Cardiac septum (tissue), 1 donor: ENCODE data around the gene BMP2. TPM values are rescaled to one million over a fixed set of nuclear protein-coding genes. Genes with fewer than 3 reads are reported as not detected.

ENCODE experiments used
- DNase-seq: peaks from one replicate; pipeline ENCODE4 v3.0.0-alpha.2; 2020; ENCODE audit warnings: low spot score
- intact Hi-C: fragments of 100-400 bp; cut with DNase I; formaldehyde crosslinking; loops from one replicate; pipeline ENCODE4 v1.14.0; 2022
- long read RNA-seq: library from polyadenylated mRNA; unstranded; transcript quantifications from one replicate; pipeline ENCODE4 v2.0.0, GENCODE V29; 2021
- total RNA-seq: library from RNA; stranded (reverse); fragmentation: NEBNext Ultra II Directional; extraction: Animal tissue kit (Norgen Biotek cat#: 25700); gene quantifications from one replicate; pipeline ENCODE4 v1.2.1, GENCODE V29; 2021
- donor health status: DM: no; HTN: no; CAD: no.

Gene BMP2
- total RNA-seq, result 3.0 TPM
- long read RNA-seq, transcript BMP2-201 (3 exons, 3,601 nt), result major isoform, 7 of 10 reads
- long read RNA-seq, partial matches to known transcripts, result 0 of 10 reads
- long read RNA-seq, other reads (novel, unspliced or antisense), result 3 of 10 reads

DNA sequence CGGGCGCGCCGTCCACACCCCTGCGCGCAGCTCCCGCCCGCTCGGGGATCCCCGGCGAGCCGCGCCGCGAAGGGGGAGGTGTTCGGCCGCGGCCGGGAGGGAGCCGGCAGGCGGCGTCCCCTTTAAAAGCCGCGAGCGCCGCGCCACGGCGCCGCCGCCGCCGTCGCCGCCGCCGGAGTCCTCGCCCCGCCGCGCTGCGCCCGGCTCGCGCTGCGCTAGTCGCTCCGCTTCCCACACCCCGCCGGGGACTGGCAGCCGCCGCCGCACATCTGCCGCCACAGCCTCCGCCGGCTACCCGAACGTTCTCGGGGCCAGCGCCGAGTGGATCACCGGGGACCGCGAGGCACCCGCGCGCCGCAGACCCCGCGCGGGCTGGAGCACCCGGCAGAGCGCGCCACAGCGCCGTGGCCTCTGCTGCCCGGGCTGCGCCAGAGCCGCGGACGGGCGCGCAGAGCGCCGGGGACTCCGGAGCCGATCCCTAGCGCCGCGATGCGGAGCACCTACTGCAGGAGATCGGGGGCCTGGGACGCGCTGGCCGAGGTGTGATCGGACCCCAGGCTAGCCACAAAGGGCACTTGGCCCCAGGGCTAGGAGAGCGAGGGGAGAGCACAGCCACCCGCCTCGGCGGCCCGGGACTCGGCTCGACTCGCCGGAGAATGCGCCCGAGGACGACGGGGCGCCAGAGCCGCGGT lies at the start of gene BMP2:
Gene BMP2 (plus strand): TSS at position 151 of the 692 bp plus-strand sequence. CDS start 2,441 bp downstream, outside the sequence.
- intact Hi-C loops, result loop anchor here (5.0 to 10.0 kb wide), 3 partner anchors 130 to 1095 kb away; no protein-coding TSS in a partner anchor
- DNase-seq, result peak; percentile 77

DNA sequence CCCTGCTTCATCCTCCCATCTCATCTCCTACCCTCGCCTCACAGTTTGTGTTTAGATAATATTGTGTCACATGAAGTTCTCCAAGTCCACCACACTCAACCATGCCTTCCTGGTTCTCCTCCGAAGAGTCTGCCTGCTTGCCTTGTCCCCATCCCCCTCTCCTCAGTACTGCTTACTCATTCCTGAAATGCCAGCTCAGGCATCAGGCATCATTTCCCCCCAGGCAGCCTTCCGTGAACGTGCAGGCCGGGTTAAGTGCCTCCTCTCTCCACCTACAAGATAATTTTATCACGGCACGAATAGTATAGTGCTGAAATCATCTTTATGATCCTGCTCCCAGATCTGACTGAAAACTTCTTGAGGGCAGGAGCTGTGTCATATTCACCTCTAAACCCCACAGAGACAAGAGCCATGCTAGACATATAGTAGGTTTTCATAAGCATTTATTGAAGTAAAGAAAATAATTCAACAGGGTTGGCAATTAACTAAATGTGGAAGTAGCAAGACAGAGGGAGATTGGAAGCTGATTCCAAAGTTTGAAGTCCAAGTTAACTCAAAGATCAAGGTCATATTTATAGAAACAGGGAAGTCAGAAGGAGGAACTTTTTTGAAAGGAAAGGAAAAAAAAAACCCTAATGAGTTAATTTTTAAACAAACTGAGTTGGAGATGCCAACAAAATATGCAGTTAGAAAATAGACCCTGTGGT lies 48.7 kb upstream of the BMP2 start:
- DNase-seq, result no peak
- intact Hi-C loops, result no loop called here

DNA sequence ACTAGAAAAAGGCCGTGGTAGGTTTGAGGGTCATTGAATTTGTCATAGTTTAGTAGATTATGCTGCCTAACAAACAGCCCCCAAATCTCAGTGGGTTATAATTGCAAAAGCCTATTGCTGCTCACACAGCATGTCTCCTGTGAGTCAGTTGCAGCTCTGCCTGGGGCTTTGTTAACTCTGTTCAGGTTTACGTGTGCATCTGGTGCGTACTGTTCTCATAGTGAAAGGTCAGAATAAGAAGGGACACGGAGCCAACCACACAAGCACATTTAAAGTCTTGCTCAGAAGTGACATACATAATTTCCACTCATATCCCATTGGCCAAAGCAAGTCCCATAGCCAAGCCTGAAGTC lies 48.1 kb upstream of the BMP2 start:
- intact Hi-C loops, result no loop called here
- no peak for DNase-seq

DNA sequence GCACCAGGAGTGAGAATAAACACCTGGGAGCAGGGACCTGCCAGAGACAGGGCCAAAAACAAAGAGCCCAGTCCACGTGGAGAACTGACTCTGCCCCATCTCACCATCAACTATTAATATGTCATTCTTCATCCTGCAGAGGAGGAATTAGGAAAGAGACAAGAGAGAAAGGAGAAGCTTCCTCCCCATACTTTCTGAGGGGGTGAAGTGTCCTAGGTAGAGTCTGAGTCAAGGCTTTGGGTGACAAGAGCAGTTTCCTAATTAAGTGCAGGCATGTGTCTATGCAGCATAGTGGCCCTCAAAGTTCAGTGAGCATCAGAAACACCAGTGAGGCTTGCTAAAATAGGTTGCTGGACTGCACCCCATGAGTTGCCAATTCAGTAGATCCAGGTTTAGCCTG lies 40.7 kb upstream of the BMP2 start:
- intact Hi-C loops, result no loop called here
- DNase-seq, result no peak

DNA sequence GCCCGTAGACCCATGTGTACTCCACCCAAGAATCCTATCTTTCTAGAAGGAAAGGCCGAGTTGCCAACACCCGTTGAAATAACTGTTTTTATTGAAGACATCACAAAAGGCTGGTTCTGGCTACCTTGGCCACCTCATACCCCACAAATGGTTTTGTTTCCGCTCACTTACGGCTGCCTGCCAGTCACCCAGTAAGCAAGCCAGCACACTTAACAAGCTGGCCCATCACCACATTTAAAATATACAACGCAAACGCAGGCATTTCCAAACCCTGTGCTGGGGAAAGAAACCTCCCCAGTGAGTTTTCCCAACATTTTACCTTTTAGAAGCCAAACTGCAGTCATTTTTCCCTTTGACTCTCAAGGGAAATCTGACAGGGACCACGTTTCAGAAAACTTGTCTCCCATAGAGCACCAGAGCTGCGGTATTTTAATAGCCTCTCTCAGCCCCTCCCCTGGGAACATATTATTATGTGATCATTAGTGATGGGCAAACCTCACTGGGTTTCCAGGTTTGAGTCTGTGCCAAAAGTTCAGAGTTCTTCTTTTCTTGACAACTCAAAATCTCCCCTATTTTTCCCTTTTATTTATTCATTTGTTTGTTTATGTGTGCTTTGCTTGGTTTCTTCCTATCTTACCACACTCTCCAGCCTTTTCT lies 36.7 kb upstream of the BMP2 start:
- no peak for DNase-seq
- intact Hi-C loops, result no loop called here

DNA sequence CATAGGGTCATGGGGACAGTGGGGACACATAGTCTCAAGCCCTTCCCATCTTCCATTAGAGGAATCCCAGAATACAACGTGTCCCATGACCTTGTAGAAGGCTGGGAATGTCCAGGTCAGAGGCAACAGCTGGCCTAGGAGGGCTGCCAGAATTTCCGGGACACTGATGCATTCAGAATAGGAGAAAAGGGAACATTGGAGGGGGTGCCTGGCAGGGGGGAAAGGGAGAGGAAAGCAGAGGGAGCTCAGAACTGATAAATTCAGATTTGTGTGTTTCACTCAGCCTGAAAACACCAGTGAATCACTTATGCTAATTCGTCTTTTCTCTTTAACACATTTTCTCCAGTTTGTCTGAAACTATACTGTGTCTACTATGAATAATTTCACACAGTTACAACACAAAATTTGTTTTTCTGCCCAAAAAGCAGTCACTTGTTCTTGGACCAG lies 35.5 kb upstream of the BMP2 start:
- intact Hi-C loops, result no loop called here
- DNase-seq, result no peak

DNA sequence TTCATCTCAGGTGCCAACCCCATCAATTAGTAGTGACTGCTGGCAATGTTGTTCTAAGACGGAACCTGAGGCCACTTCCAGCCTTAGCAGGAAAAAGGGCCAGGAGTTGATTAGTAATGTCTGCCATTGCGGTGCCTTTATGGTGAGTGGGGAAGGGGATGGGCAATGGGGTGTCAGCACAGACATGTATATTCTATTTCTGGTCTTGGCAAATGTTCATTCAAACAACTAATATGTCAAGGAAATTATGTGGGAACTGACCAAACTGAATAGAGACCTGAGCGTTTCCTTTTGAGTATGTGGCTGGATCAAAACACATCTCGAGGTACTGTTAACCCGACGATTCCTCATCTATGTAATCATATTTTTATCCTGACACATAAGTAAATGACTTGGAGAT lies 34.6 kb upstream of the BMP2 start:
- intact Hi-C loops, result no loop called here
- DNase-seq, result no peak

DNA sequence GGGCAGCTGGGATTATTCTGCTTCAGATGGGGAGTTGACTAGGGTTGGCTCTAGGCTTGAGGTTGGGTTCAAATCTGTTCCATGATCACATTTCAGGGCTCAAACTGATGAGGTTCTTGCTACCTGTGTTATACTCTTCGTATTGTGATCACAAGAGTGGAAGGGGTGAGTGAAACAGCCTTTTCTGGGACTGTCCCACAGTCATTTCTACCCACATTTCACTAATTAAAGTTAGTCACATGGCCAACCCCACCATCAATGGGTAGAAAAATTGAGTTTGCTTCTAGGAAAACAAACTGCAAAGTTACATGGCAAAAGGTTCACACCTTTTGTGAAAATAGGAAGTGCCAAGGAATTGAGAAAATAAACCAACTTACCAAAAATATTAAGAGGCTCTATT lies 33.5 kb upstream of the BMP2 start:
- intact Hi-C loops, result no loop called here
- DNase-seq, result no peak

DNA sequence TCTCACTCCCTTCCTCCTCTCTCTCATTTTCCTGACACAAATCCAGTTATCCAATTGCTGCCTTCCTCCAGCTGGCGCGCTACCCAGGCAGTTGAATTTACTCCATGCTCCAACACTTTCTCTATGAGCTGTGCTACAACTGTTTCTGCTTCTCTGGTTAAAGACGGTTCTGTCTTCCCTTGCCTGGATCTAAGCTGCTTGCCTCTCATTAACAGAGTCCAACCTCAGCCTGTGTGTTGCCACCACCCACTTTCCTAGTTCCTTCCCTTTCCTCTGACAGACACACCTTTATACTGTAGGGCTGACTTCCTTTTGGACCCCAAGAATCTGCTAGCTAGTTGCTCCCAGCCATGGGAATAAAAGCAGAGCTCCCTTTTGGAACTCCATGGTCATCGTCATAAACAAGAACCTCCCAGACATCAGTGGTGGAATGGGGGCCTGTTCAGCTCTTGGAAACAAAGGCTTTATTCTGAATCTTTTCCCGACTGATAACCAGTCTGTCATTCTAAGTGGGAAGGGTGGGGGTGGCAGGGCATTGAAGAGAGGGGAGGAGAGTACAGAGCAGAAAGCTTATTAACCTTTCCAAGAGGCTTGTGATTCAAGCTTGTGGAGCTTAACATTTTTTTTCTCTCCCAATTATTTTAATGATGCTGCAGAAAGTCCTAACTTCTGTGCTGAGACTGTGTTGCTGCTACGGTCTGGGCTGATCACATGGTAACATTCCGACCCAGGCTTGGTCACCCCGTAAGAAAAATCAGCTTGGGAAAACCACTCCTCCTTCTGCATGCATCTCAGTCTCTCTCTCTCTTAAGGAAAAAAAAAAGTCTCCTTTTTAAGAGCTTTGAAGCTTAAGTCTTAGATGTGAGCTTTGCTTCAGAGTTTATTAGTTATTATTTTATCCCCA lies 31.3 kb upstream of the BMP2 start:
- intact Hi-C loops, result no loop called here
- DNase-seq, result no peak

DNA sequence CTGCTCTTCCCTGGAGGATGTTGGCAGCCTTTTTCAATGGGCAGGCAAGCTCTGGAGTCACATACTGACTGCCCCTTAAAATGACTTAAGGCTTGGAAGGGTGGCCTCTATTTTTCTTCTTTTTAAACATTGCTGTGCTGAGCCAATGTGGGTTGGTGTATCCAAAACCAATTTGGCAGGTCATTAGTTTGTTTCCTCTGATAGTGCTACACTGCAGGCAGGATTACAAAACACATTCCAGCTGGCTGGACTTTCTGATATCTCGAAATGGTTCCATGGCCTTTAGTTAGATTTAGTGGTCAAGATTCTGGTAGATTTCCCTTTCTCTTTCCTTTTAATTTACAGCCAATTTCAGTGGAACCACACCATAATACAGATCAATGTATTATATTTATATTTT lies 28.1 kb upstream of the BMP2 start:
- DNase-seq, result no peak
- intact Hi-C loops, result no loop called here

DNA sequence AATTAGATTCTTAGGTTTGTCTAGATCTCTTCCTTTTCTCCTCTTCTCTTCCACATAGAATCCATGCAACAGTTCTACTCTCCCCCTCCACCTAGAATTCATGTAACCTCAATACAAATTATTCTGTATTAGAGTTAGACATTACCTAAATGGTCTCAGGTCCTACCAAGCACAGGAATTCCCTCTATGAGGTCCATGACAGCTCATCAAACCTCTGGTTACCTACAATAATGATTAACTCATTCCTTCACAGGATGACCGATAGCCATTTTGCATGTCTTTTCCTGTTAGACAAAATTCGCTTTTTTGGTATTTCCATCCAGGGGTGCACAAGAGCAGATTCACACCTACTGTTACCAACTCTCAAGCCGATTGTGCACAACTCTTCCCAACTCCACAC lies 27.4 kb upstream of the BMP2 start:
- intact Hi-C loops, result no loop called here
- DNase-seq, result no peak

DNA sequence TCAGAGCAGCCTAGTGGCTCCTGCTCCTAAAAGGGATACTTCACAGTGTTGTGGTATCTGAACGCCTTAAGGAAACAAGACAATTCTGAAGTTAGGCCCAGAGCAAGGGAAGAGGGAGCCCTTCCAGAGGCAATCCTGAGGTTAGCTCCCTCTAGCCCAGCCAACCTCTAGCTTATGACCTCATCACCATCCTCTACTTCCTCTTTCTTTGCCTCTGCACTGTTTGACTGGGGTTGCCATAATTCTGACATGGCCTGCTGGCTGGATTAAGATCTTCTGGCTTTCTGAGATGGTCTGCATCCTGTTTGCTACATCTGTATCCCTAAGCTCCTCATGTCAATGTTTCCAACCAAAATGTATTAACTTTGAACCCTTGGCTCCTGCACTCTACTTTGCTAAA lies 23.3 kb upstream of the BMP2 start:
- intact Hi-C loops, result no loop called here
- DNase-seq, result no peak

DNA sequence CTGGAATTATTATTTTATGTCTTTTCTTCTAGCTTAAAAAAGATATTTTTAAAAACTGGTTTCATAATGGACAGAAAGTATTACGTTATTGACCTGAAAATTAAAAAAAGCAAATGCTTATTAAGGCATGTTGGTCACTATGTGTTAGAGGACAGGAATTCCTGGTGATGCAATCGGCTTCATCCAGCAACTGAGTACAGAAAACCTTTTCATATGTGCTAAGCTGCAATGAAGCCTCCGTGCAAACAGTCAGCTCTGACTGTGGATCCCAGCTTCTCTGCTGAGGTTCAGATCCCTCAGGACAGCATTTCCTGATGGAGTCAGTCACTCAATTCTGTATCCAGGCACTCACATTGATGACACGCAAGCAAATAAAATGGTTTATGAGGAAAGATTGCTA lies 22.7 kb upstream of the BMP2 start:
- intact Hi-C loops, result no loop called here
- DNase-seq, result no peak

DNA sequence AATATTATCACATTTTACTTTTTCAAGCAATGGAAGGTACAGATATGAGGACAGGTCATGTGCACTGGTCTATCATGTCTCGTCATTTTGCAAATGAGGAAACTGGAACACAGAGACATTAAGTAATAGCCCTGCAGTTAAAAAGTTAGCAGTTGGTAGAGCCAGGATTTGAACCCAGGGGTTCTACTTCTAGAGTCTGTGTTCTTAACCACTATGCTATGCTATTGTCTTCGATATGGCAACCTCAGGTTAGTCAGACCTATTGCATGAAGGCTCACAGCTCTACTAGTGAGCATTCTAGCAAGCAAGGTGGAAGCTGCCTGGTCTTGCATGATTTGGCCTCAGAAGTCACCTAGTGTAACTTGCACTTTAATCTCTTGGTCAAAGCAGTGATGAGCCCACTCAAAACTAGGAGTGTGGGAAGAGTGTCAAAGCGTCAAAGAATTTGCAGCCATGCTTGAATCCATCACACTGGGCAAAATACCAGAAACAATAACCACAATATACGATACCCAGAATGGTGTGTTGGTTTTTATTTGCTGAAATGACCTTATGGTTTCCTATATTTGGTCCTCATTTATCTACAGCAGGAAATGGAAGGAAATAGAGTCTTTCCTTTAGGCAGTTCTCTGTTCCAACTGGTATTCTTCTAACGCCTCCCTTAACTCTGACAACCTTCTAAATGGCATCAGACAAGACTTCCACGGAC lies 20.4 kb upstream of the BMP2 start:
- no peak for DNase-seq
- intact Hi-C loops, result no loop called here

DNA sequence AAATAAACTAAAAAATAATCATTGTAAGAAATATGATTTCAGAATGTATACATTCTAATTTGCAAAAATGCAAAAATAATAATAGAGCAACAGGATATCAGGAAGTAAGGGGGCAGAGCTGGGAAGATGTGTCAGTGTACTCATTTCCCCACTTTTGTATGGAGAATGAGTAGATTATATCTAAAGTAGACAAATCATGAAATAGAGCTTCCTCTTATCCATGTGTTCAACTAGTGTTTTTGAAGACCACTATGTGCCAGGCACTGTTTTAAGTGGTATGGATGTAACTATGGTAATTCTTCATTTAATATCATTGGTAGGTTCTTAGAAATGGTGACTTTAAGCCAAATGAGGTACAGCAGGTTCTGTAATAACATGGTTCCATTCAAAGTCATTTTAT lies 17.0 kb upstream of the BMP2 start:
- no peak for DNase-seq
- intact Hi-C loops, result no loop called here

DNA sequence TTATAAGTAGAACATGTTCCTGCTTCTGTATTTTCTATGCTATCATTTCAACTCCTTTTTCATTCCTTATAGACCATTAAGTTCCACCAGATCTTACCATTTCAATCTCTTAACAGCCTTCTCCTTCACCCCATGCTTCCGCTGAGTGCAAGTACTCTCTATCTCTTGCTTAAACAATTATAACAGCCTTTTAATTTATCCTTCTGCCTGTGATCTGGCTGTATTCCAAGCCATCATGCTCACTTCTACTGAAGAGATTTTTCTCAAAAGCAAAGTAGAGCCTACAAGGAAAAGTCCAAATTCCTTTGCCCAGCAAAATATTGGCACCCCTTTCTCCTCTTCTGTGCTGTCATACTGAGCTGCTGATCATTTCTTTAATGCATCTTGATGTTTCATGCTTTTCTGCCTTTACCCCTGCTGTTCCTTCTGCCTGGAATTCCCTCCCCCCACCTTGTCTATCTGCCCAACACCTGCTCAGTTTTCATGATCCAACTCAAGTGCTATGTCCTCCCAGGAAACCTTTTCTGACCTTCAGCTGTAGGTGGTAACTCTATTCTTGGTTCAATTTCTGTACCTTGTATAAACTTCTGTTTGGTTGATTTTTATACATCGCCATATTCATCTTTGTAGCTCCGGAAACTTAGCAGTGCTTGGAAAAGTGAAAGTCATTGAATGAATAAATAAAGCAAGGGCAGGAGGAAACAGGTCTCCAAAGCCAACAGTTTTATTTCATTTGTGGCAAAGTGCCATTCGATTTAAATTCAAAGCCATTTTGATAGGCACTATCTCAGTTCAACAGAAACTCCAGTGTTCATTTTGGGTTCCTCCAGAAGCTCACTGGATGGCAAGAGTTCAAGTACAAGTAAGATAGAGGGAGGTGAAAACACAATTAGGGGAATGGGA lies 10.5 kb upstream of the BMP2 start:
- intact Hi-C loops, result no loop called here
- no peak for DNase-seq

DNA sequence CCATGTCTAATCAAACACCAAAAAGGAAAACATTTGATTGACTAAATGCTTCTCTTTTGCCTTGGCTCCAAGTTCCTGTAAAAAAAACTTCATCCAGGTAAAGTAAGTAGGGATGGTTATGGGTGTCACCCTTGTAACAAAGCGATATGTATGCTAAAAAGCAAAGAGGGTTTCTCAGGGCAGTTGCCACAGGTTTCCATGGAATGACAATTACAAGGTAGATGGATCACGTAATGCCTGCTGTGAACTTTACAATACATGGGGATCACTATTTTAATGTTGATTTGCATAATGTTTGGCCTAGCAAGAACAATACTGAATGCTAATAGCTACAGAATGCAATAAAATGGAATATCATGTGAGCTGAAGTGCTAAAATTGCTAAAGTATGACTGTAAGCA lies 2.9 kb upstream of the BMP2 start:
- no peak for DNase-seq
- intact Hi-C loops, result loop anchor here (5.0 to 10.0 kb wide), 3 partner anchors 127 to 1098 kb away; no protein-coding TSS in a partner anchor

DNA sequence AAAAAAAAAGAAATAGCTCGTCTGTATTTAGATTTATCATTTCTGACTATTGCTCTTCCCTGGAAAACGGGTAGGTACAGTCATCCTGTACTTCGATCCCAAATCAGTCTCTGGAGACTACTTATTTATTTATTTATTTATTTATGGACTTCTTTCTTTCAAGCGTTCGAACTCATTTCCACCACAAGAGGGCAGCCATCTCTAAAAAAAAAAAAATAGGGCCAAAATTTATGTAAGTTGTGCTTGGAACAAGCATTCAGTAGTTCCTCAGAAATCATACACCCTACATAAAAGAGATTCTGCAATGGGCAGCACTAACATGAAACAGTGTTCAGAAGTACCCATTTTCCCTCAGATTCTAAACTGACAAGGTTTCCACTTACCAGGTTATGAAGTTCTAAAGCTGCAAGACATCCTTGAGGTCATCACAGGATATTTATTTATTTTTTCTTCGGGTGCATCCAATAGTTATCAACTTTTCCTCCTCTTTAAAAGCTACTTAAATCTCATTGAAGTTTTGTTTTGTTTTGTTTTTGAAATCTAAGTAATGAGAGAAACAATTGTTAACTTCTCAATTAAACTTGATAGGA lies 1.9 kb upstream of the BMP2 start:
- no peak for DNase-seq
- intact Hi-C loops, result loop anchor here (5.0 to 10.0 kb wide), 3 partner anchors 128 to 1097 kb away; no protein-coding TSS in a partner anchor
